Measurements from ENCODE around the gene PAX8. TPM values are rescaled to one million over a fixed set of nuclear protein-coding genes. Genes with fewer than 3 reads are reported as not detected.
"Not testable (repeated sequence)": the region's sequence is repeated elsewhere in the genome, so short reads cannot be mapped to it uniquely, and the experiment has no call there.

PAX8 gene
- total RNA-seq: under 1 TPM; 0.36 to 0.52 TPM
- 1.7 TPM for polyA plus RNA-seq (2013, experiment 1 of 2)
- 3.0 TPM for polyA plus RNA-seq (2013, experiment 2 of 2)
- total RNA-seq: 0.10 to 2.8 (median 0.81) reads per million in 172 experiments

DNA sequence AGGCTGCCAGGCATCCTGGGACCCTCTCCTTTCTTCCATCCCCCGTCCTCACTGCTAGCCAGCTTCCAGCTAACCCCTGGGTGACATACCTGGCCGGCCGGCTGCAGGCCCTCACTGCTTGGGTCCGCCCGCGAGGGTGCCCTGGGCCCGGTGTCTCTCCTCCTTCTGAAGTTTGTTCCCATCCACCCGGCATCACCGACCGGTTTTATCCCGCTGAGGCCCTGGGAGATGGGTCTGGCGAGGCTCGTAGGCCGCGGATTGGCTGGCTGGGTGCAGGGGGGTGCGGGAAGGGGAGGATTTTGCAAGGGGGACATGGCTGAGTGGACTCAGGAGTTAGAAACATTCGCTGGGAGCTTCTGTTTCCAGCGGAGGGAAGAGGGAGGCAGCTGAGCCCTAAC, at the start of gene PAX8:
Gene PAX8 (minus strand): TSS at position 180 of the 398 bp plus-strand sequence. CDS start 527 bp downstream, outside the sequence.
- Mint-ChIP-seq H3K36me3 (ENCODE audit: low read depth) (no peaks in the 10 kb centered on the region), H3K9me3 (no peaks in the 10 kb centered on the region), H3K4me1 (ENCODE audit: low read depth) (peaks cover 28% of the 10 kb centered on the region), H3K27me3 (peaks cover 58% of the 10 kb centered on the region), H3K27ac (no peak within 1 kb of the TSS), H3K4me3 (no peak within 1 kb of the TSS)
- no peak for ATAC-seq (ENCODE audit: poor library complexity)
- no peak for DNase-seq
- peaks cover 45 to 59% of the 10 kb centered on the region in 2 experiments for H3K27me3 ChIP-seq (ENCODE audit: control insufficient read depth in 1 of 2, insufficient read depth in 2 of 2, low read length in 2 of 2)
- intact Hi-C loops (cut with DNase I, micrococcal nuclease): no loop called here
- no peaks in the 10 kb centered on the region for H3K36me3 ChIP-seq (ENCODE audit: insufficient read depth, low read length)
- peaks cover 0 to 21% of the 10 kb centered on the region in 2 experiments for H3K9me3 ChIP-seq (ENCODE audit: control insufficient read depth in 1 of 2, insufficient read depth in 1 of 2, low read length in 2 of 2)
- ChIA-PET POLR2A (no interaction called here), CTCF (no interaction called here)
- H3K4me1 ChIP-seq (ENCODE audit: insufficient read depth, low read length): peaks cover 30% of the 10 kb centered on the region
- H3K27ac ChIP-seq (ENCODE audit: low read depth in 1 of 2, low read length in 2 of 2): no peak within 1 kb of the TSS
- TF ChIP-seq, protein P1, sequence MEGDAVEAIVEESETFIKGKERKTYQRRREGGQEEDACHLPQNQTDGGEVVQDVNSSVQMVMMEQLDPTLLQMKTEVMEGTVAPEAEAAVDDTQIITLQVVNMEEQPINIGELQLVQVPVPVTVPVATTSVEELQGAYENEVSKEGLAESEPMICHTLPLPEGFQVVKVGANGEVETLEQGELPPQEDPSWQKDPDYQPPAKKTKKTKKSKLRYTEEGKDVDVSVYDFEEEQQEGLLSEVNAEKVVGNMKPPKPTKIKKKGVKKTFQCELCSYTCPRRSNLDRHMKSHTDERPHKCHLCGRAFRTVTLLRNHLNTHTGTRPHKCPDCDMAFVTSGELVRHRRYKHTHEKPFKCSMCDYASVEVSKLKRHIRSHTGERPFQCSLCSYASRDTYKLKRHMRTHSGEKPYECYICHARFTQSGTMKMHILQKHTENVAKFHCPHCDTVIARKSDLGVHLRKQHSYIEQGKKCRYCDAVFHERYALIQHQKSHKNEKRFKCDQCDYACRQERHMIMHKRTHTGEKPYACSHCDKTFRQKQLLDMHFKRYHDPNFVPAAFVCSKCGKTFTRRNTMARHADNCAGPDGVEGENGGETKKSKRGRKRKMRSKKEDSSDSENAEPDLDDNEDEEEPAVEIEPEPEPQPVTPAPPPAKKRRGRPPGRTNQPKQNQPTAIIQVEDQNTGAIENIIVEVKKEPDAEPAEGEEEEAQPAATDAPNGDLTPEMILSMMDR (IDR thresholded peaks at IDR 0.05): no peak
- H3K4me3 ChIP-seq (ENCODE audit: low read length): no peak within 1 kb of the TSS

DNA sequence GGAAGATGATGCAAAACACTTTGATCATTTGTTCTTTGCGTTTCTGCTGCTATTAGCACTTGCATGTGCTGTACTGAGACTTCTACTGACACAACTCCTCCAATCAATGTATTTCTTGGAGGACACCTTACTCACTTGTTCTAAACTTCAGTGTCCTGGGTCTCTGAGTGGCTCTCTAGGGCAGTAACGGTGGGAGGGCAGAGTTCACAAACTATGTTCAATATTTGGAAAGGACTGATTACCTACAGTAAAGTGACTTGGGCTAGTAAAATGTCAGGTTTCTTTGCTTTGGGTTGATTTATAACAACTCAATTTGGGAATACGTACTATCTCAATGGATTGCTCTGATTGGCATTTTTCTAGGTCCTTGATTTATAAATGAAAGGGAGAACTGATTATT, 49.3 kb upstream of the PAX8 start:
- no peaks in the 10 kb centered on the region for H3K9me3 ChIP-seq (ENCODE audit: control insufficient read depth in 1 of 2, insufficient read depth in 1 of 2, low read length in 2 of 2)
- H3K4me3 ChIP-seq (ENCODE audit: low read length): no peak overlapping the region
- DNase-seq (no peak), ATAC-seq (ENCODE audit: poor library complexity) (no peak)
- no peaks in the 10 kb centered on the region for H3K27me3 ChIP-seq (ENCODE audit: control insufficient read depth in 1 of 2, insufficient read depth in 2 of 2, low read length in 2 of 2)
- ChIA-PET POLR2A (no interaction called here), CTCF (no interaction called here)
- TF ChIP-seq, protein P1 (IDR thresholded peaks at IDR 0.05): no peak
- no peaks in the 10 kb centered on the region for H3K36me3 ChIP-seq (ENCODE audit: insufficient read depth, low read length)
- H3K9me3 Mint-ChIP-seq: no peaks in the 10 kb centered on the region
- no peaks in the 10 kb centered on the region for H3K36me3 Mint-ChIP-seq (ENCODE audit: low read depth)
- H3K4me1 ChIP-seq (ENCODE audit: insufficient read depth, low read length): peaks cover 7% of the 10 kb centered on the region
- H3K27ac ChIP-seq (ENCODE audit: low read depth in 1 of 2, low read length in 2 of 2): no peak overlapping the region
- no peaks in the 10 kb centered on the region for H3K27me3 Mint-ChIP-seq
- H3K27ac Mint-ChIP-seq: no peak overlapping the region
- intact Hi-C loops (cut with DNase I, micrococcal nuclease): no loop called here
- H3K4me3 Mint-ChIP-seq: no peak overlapping the region
- peaks cover 9% of the 10 kb centered on the region for H3K4me1 Mint-ChIP-seq (ENCODE audit: low read depth)

DNA sequence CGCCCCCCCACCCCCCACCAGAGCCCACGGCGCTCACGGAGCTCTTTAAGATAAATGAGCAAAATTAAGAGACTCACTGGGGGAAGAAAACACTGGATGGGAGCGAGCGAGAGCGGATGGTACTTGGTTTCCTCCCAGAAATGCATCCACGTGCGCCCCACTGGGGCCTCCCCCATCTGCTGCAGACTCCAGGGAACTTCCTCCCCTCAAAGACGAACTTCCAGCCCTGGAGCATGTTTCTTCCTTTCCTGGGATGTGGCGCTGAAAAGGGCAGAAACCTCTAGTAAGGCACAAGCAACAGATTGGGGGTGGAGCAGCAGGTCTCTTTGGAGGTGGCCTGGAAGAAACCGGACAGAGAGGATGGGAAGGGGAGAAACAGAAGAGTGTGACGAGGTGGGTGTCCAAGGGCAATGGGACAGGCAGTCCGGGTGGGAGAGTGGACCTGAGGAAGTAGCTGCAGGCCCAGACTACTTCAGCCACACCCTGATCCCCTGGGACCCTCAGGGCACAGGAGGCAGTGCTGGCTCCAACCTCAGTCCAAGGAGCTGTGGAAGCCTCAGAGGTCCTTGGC, 46.5 kb upstream of the PAX8 start:
- H3K4me1 Mint-ChIP-seq (ENCODE audit: low read depth); DNase-seq; H3K27ac Mint-ChIP-seq; H3K27me3 Mint-ChIP-seq; intact Hi-C loops (cut with DNase I, micrococcal nuclease); H3K27ac ChIP-seq (ENCODE audit: low read depth in 1 of 2, low read length in 2 of 2); H3K4me1 ChIP-seq (ENCODE audit: insufficient read depth, low read length); H3K27me3 ChIP-seq (ENCODE audit: control insufficient read depth in 1 of 2, insufficient read depth in 2 of 2, low read length in 2 of 2); H3K9me3 ChIP-seq (ENCODE audit: control insufficient read depth in 1 of 2, insufficient read depth in 1 of 2, low read length in 2 of 2); H3K36me3 Mint-ChIP-seq (ENCODE audit: low read depth); CTCF ChIA-PET; H3K9me3 Mint-ChIP-seq; H3K36me3 ChIP-seq (ENCODE audit: insufficient read depth, low read length); POLR2A ChIA-PET: not testable (repeated sequence)
- ATAC-seq (ENCODE audit: poor library complexity): peak; percentile 50
- H3K4me3 ChIP-seq (ENCODE audit: low read length): peak overlapping the region; percentile 38
- peak overlapping the region; percentile 59 for H3K4me3 Mint-ChIP-seq

DNA sequence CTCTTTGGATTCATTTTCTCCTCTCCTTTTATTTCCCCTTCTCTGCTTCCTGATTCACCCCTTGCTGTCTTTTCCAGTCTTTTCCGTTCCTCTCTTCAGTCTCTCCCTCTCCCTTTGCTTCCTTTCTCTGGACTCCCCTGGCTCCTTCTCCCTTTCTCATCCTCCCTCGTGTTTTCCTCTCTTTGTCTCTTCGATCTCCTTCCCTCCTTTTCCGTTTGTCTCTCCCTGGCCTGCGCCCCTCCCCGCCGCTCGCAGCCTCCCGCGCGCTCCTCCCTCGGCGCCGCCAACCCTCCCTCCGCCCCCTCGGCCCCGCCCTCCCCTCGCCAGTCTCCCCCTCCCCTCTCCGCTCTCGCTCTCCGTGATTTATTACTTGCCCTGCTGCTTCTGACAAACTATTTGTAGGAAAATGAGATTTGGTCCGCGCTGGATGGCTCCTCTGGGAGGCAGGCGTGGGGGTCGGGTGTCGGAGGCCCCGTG, 46.0 kb upstream of the PAX8 start:
- peak overlapping the region; percentile 70 for H3K4me3 Mint-ChIP-seq
- peaks cover 7% of the 10 kb centered on the region for H3K4me1 ChIP-seq (ENCODE audit: insufficient read depth, low read length)
- peaks cover 9% of the 10 kb centered on the region for H3K4me1 Mint-ChIP-seq (ENCODE audit: low read depth)
- no peaks in the 10 kb centered on the region for H3K27me3 Mint-ChIP-seq
- no peaks in the 10 kb centered on the region for H3K9me3 ChIP-seq (ENCODE audit: control insufficient read depth in 1 of 2, insufficient read depth in 1 of 2, low read length in 2 of 2)
- ChIA-PET POLR2A (no interaction called here), CTCF (no interaction called here)
- no peak overlapping the region for H3K27ac Mint-ChIP-seq
- no peak overlapping the region for H3K27ac ChIP-seq (ENCODE audit: low read depth in 1 of 2, low read length in 2 of 2)
- H3K36me3 ChIP-seq (ENCODE audit: insufficient read depth, low read length): no peaks in the 10 kb centered on the region
- intact Hi-C loops (cut with DNase I, micrococcal nuclease): no loop called here
- peak overlapping the region; percentile 38 for H3K4me3 ChIP-seq (ENCODE audit: low read length)
- no peaks in the 10 kb centered on the region for H3K36me3 Mint-ChIP-seq (ENCODE audit: low read depth)
- TF ChIP-seq, protein P1 (IDR thresholded peaks at IDR 0.05): no peak
- peak in 13 of 14 experiments; percentile 13 to 70 (median 39) for DNase-seq
- H3K9me3 Mint-ChIP-seq: no peaks in the 10 kb centered on the region
- peaks cover 0 to 2% of the 10 kb centered on the region in 2 experiments for H3K27me3 ChIP-seq (ENCODE audit: control insufficient read depth in 1 of 2, insufficient read depth in 2 of 2, low read length in 2 of 2)
- ATAC-seq (ENCODE audit: poor library complexity): peak; percentile 90

DNA sequence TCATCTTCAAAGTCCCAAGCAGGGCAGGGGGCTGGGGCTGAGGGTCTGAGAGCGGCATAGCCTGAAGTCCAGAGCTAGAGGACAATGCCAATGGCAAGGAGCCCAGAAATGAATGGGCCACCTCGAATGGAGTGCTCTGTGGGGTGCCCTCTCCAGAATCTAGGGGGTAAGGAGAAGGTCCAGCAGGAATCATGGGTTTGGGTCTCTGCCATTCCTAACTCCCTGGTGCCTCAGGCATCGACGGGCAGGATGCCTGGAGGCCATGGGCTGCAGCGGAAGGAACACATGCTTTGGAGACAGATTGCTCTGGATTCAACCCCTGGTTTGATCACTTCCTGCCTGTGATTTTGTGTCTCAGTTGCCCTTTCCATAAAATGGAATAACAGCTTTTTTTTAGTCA, 44.4 kb upstream of the PAX8 start:
- H3K4me3 ChIP-seq (ENCODE audit: low read length); H3K4me1 Mint-ChIP-seq (ENCODE audit: low read depth); H3K4me3 Mint-ChIP-seq; H3K9me3 Mint-ChIP-seq; POLR2A ChIA-PET; H3K27ac Mint-ChIP-seq; DNase-seq; intact Hi-C loops (cut with DNase I, micrococcal nuclease); H3K36me3 Mint-ChIP-seq (ENCODE audit: low read depth); CTCF ChIA-PET; ATAC-seq (ENCODE audit: poor library complexity); H3K27me3 ChIP-seq (ENCODE audit: control insufficient read depth in 1 of 2, insufficient read depth in 2 of 2, low read length in 2 of 2); H3K9me3 ChIP-seq (ENCODE audit: control insufficient read depth in 1 of 2, insufficient read depth in 1 of 2, low read length in 2 of 2); H3K27me3 Mint-ChIP-seq; H3K4me1 ChIP-seq (ENCODE audit: insufficient read depth, low read length); H3K27ac ChIP-seq (ENCODE audit: low read depth in 1 of 2, low read length in 2 of 2); H3K36me3 ChIP-seq (ENCODE audit: insufficient read depth, low read length): not testable (repeated sequence)
